ENCODE measurements around the gene GNGT1. TPM values are rescaled to one million over a fixed set of nuclear protein-coding genes. Genes with fewer than 3 reads are reported as not detected.

The GNGT1 gene
- total and polyA plus RNA-seq, 2 of the 8 experiments (the other 6 are each of a cell fraction or from before 2014, with no cell fraction given), result 0.26 TPM; not detected in 1

DNA sequence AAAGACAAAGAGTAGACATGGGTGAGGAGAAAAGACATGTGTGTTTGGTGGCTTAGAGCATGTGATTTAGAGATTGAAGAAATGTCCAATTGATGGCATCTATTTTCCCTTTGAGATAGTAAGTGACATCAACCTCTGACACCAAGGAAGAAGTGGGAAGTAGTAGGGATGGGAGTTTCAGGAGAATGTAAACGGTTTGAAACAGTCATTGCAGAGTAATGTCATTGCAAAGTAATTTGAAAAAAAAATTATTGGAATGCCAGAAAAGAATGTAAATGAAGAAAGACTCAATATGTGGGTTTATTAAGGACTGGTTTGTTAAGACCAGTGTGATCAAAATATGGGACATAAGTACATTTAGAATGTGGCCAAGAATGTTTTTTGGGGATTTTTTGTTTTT lies 41.7 kb downstream of the GNGT1 start:
- H3K79me2 ChIP-seq (ENCODE audit: control insufficient read depth in 1 of 2, insufficient read depth in 2 of 2, low read length in 2 of 2), result no peaks in the 10 kb centered on the region
- no peak overlapping the region for H3K4me2 ChIP-seq (ENCODE audit: insufficient read depth in 1 of 2, low read depth in 2 of 2, low read length in 2 of 2)
- H3K14ac ChIP-seq (ENCODE audit: insufficient read length), result no peak overlapping the region
- no peak overlapping the region for H2BK20ac ChIP-seq (ENCODE audit: low read length)
- H3K23me2 ChIP-seq (ENCODE audit: low read depth, low read length), result no peaks in the 10 kb centered on the region
- H2BK15ac ChIP-seq (ENCODE audit: low read length), result no peak overlapping the region
- H3K36me3 ChIP-seq (ENCODE audit: control insufficient read depth in 2 of 4, insufficient read depth in 4 of 4, low read length in 3 of 4), result no peaks in the 10 kb centered on the region
- 91% methylated on average over 1 of the region's 1 CpG; no CpG with 5 or more reads in 1 of the 2 experiments for WGBS, 2 experiments (ENCODE audit: extremely low coverage in 1 of 2, insufficient coverage in 1 of 2, insufficient read length in 1 of 2, insufficient replicate concordance in 2 of 2, low coverage in 1 of 2, low lambda C conversion rate in 2 of 2, missing lambda C conversion rate in 1 of 2)
- no peaks in the 10 kb centered on the region for H4K20me1 ChIP-seq (replicated peaks in 1 of 2; ENCODE audit: control insufficient read depth in 1 of 2, insufficient read depth in 2 of 2, low read length in 2 of 2)
- no peak overlapping the region for H2AFZ ChIP-seq (ENCODE audit: low read length)
- no peak overlapping the region for H2BK120ac ChIP-seq (replicated peaks; ENCODE audit: low read depth, low read length)
- H2BK12ac ChIP-seq (ENCODE audit: low read depth, low read length), result no peak overlapping the region
- H3K18ac ChIP-seq (ENCODE audit: extremely low read depth, low read length), result no peak overlapping the region
- H2AK5ac ChIP-seq (ENCODE audit: low read depth, low read length), result no peak overlapping the region
- no peak overlapping the region for H3K4me3 ChIP-seq (ENCODE audit: extremely low read depth in 1 of 4, insufficient read depth in 2 of 4, low read depth in 3 of 4, low read length in 4 of 4)
- no peak overlapping the region for H3K9ac ChIP-seq (replicated peaks in 1 of 4; ENCODE audit: extremely low read depth in 1 of 4, low read depth in 3 of 4, low read length in 3 of 4)
- TF ChIP-seq POLR2A (IDR thresholded peaks at IDR 0.05; ENCODE audit: control extremely low read depth in 1 of 2, low read depth in 2 of 2, low read length in 2 of 2), result no peak
- no peak for TF ChIP-seq EZH2 (IDR thresholded peaks at IDR 0.05; ENCODE audit: low read depth, low read length, severe bottlenecking)
- TF ChIP-seq SIN3A (conservative IDR thresholded peaks at IDR 0.05 in 1 of 2, IDR thresholded peaks at IDR 0.05 in 1 of 2; ENCODE audit: low read depth in 1 of 2, low read length in 2 of 2), result no peak
- TF ChIP-seq TBP (IDR thresholded peaks at IDR 0.05; ENCODE audit: low read depth, low read length), result no peak
- no peak for TF ChIP-seq GTF2F1 (IDR thresholded peaks at IDR 0.05; ENCODE audit: borderline replicate concordance, low read depth, low read length)
- H3K27ac ChIP-seq (ENCODE audit: low read depth, low read length), result no peak overlapping the region
- ChIA-PET CTCF (ENCODE audit: partially characterized antibody) (interaction anchor here (0.9 to 2.2 kb wide), 2 partner anchors 9 to 26 kb away, joined by 3 to 7 read pairs; partner anchors contain the start of gene GNG11), POLR2A (ENCODE audit: partially characterized antibody) (no interaction called here)
- H3K9me3 ChIP-seq (ENCODE audit: insufficient read depth in 2 of 2, low read depth in 1 of 2, low read length in 1 of 2), result no peaks in the 10 kb centered on the region
- H3K56ac ChIP-seq (replicated peaks; ENCODE audit: insufficient read length, low read depth, low read length), result no peak overlapping the region
- H3K79me1 ChIP-seq (ENCODE audit: low read depth, low read length), result no peaks in the 10 kb centered on the region
- H2BK5ac ChIP-seq (ENCODE audit: low read depth, low read length), result no peak overlapping the region
- no peak overlapping the region for H4K91ac ChIP-seq (replicated peaks; ENCODE audit: insufficient read length, low read length)
- no peak overlapping the region for H3K23ac ChIP-seq (ENCODE audit: insufficient read length)
- H3K4ac ChIP-seq (replicated peaks; ENCODE audit: insufficient read length, low read depth, low read length), result no peak overlapping the region
- FAIRE-seq, result no peak
- no peak for DNase-seq (ENCODE audit: low read depth in 1 of 2, low spot score in 2 of 2)
- H3K27me3 ChIP-seq (replicated peaks in 1 of 4; ENCODE audit: control insufficient read depth in 3 of 4, extremely low read depth in 1 of 4, insufficient read depth in 3 of 4, low read length in 3 of 4), result peaks cover 0 to 1% (median 0%) of the 10 kb centered on the region in 4 experiments; a peak in 1 of 7 replicates
- H4K5ac ChIP-seq (ENCODE audit: insufficient read length, low read depth, low read length), result no peak overlapping the region
- H3K4me1 ChIP-seq (replicated peaks in 1 of 4; ENCODE audit: control insufficient read depth in 3 of 4, insufficient read depth in 4 of 4, low read length in 3 of 4), result no peaks in the 10 kb centered on the region
- no peak overlapping the region for H4K8ac ChIP-seq (ENCODE audit: extremely low read depth, insufficient read depth, low read length)
